Glutamatergic neuron (in vitro differentiated cells): Measurements from ENCODE around the gene CD151. TPM values are rescaled to one million over a fixed set of nuclear protein-coding genes. Genes with fewer than 3 reads are reported as not detected.

Experiments used
- DNase-seq: peaks from one replicate; pipeline ENCODE4 v3.0.0; 2022
- H3K27ac Mint-ChIP-seq: one replicate; pipeline ENCODE4 v1.8.0; 2020; ENCODE audit warnings: mild to moderate bottlenecking, mixed read lengths, inconsistent platforms; ENCODE audit not compliant: unreplicated experiment
- H3K27me3 Mint-ChIP-seq: one replicate; pipeline ENCODE4 v1.8.0; 2020; ENCODE audit warnings: mild to moderate bottlenecking, moderate library complexity, mixed read lengths, inconsistent platforms; ENCODE audit not compliant: unreplicated experiment
- H3K36me3 Mint-ChIP-seq: one replicate; pipeline ENCODE4 v1.8.0; 2020; ENCODE audit warnings: mild to moderate bottlenecking, mixed read lengths, inconsistent platforms; ENCODE audit not compliant: unreplicated experiment
- H3K4me1 Mint-ChIP-seq: one replicate; pipeline ENCODE4 v1.8.0; 2020; ENCODE audit warnings: mild to moderate bottlenecking, low read depth, mixed read lengths, inconsistent platforms; ENCODE audit not compliant: unreplicated experiment
- H3K4me3 Mint-ChIP-seq: one replicate; pipeline ENCODE4 v1.8.0; 2020; ENCODE audit warnings: mild to moderate bottlenecking, mixed read lengths, inconsistent platforms; ENCODE audit not compliant: unreplicated experiment
- H3K9me3 Mint-ChIP-seq: one replicate; pipeline ENCODE4 v1.8.0; 2020; ENCODE audit warnings: mild to moderate bottlenecking, moderate library complexity, mixed read lengths, inconsistent platforms; ENCODE audit not compliant: unreplicated experiment
- total RNA-seq: library from RNA; stranded (reverse); fragmentation: NEBNext Ultra II Directional; extraction: Animal tissue kit (Norgen Biotek cat#: 25700); gene quantifications from one replicate; pipeline ENCODE4 v1.2.1, GENCODE V29; 2021; ENCODE audit not compliant: unreplicated experiment
- TF ChIP-seq, protein P1 (sequence below): fragments of 200-600 bp; sonication (generic); IDR thresholded peaks from one replicate; pipeline ENCODE4 v1.5.0; 2021; ENCODE audit not compliant: partially characterized antibody, unreplicated experiment

CD151 gene
- total RNA-seq, 1 donor from 2014 or later: 346 TPM

DNA sequence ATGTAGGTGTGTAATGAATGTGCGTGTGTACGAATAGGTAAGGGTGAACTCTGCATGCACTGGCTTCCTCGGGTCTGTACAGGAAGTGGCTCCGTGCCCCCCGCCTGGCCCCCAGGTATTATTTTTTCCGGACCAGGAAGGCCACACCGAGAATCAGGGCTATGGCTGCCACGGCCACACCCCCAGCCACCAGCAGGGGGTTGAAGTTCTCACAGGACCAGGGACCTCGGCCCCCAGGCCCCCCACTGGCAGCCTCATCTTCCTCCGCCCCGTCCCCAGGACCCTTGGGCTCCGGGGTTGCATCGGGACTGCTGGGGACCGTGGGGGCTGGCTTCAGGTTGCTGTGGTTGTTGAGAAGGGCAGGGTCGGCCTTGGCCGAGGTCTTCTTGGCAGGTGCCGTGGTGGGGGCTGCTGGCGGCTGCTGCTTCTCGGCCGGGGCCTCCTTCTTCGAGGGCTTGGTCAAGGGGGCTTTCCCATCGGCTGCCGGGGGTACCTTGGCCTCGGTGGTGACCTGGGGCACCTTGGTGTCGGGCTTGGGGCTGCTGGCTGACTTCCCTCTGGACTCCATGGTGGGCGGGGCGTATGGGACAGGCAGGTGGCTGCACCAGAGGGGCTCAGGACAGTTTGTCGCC is 44.6 kb upstream of the CD151 start:
- TF ChIP-seq, protein P1, sequence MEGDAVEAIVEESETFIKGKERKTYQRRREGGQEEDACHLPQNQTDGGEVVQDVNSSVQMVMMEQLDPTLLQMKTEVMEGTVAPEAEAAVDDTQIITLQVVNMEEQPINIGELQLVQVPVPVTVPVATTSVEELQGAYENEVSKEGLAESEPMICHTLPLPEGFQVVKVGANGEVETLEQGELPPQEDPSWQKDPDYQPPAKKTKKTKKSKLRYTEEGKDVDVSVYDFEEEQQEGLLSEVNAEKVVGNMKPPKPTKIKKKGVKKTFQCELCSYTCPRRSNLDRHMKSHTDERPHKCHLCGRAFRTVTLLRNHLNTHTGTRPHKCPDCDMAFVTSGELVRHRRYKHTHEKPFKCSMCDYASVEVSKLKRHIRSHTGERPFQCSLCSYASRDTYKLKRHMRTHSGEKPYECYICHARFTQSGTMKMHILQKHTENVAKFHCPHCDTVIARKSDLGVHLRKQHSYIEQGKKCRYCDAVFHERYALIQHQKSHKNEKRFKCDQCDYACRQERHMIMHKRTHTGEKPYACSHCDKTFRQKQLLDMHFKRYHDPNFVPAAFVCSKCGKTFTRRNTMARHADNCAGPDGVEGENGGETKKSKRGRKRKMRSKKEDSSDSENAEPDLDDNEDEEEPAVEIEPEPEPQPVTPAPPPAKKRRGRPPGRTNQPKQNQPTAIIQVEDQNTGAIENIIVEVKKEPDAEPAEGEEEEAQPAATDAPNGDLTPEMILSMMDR: peak; percentile 27
- peak; percentile 25 for DNase-seq
- Mint-ChIP-seq H3K9me3 (peaks cover 9% of the 10 kb centered on the region), H3K4me1 (peaks cover 18% of the 10 kb centered on the region), H3K36me3 (no peaks in the 10 kb centered on the region), H3K27me3 (no peaks in the 10 kb centered on the region), H3K27ac (no peak overlapping the region), H3K4me3 (peak overlapping the region; percentile 11)

DNA sequence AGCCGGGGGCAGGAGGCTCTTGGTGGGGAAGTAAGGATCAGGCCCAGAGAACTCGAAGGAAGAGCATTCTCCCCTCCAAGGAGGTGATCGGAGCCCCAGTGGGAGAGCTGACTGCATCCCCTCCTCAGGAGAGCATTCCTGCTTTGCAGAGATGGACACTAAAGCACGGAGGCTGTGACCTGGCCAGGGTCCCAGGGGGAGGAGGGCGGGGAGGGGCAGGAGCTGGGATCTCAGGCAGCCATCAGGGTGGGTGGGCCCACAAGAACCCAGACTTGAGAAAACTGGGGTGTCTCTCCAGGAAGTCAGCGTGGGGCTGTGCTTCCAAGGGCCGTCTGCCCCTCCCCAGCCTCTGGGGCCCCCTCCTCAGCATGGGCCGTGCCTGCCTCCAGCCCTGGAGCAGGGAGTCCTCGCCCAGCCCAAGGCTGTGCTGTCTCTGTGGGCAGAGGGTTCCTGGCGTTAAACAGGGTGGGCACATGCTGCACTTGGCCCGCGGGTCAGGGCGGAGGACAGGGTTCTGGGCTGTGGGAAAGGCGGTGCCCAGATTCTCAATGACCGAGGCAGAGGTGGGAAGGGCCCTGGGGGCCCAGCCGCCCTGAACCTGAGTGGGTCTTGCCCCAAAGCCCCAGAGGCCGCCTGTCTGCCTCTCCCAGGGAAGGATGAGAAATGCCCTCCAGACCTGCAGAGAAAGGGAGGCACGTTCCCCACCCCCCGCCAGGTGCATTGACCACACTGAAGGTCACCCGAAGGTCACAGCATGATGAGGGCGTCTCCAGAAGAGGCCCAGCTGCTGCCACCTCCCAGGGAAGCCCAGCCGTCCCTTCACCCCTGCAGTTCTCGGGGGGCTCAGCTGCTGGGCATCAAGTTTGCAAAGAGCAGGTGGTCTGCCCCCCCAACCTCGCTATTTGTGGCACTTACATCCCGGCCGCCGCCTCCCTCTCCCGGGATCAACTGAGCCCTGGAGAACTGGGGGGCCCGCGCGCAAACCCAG is 43.5 kb upstream of the CD151 start:
- no peak for DNase-seq
- peaks cover 9% of the 10 kb centered on the region for H3K9me3 Mint-ChIP-seq
- TF ChIP-seq, protein P1: no peak
- H3K27ac Mint-ChIP-seq: peak overlapping the region; percentile 62
- no peaks in the 10 kb centered on the region for H3K36me3 Mint-ChIP-seq
- H3K4me3 Mint-ChIP-seq: peak overlapping the region; percentile 81
- H3K27me3 Mint-ChIP-seq: peaks cover 3% of the 10 kb centered on the region
- peaks cover 17% of the 10 kb centered on the region for H3K4me1 Mint-ChIP-seq

DNA sequence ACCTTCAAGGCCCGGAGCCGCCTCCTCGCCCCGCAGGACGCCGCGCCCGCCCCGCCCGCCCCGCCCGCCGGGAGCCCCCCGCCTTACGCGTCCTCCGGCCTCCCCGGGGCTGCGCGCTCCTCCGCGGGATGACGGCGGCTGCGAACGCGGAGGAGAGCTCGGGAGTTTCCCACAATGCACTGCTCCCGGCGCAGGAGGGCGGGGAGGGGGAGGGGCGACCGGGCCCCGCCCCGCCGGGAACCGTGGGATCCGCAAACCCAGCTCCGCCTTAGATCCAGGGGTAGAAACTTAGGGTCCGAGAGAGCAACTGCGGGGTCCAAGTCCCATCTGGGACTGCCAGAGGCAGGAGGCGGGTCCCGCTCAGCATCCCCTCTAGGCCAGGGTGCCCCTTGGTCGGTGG is 42.8 kb upstream of the CD151 start, which contains the start of gene CEND1:
Gene CEND1, minus strand, starts transcription at position 148 of the 400 bp plus-strand sequence. CDS start 1,514 bp downstream, outside the sequence.
- H3K4me1 Mint-ChIP-seq: peaks cover 17% of the 10 kb centered on the region
- H3K9me3 Mint-ChIP-seq: peaks cover 9% of the 10 kb centered on the region
- H3K36me3 Mint-ChIP-seq: no peaks in the 10 kb centered on the region
- DNase-seq: peak; percentile 86
- peak within 1 kb of the TSS; percentile 62 for H3K27ac Mint-ChIP-seq
- peak within 1 kb of the TSS; percentile 81 for H3K4me3 Mint-ChIP-seq
- TF ChIP-seq, protein P1: no peak
- peaks cover 3% of the 10 kb centered on the region for H3K27me3 Mint-ChIP-seq

DNA sequence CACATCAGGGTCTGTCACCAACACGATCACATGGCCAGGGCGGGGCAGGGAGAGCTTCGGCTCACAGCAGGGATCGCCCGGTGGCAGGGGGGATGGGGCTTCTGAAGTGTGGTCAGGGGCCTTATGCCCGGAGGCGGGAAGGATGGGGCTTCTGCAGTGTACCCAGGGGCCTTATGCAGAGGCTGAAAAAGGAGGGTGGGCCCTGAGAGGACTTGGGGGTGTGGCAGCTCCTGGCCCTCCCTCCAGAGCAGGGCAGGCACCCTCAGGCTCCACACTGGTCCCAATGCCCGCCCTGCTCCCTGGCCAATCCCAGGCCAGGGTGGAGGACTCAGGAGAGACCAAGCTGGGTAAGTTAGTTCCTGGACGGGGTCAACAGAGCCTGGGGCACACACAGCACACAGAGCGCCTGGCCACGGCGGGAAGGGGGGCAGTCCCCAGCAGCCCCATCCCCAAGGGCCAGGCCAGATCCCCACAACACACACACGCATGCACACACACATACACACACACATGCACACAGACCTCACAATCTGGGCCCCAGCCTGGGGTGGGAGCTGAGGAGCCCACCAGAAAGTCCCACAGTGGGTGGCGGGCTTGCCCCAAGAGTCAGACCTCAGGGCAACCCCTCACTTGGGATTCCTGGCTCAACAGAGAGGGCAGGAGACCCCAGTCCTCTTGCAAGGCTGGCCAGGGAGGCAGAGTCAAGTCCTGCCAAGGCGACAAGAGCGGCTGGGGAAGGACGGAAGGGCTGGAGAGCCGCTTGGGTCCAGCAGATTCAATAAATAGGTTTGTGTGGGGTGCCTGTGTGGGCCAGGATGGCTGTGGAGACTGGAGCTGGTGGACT is 41.8 kb upstream of the CD151 start:
- Mint-ChIP-seq H3K9me3 (peaks cover 6% of the 10 kb centered on the region), H3K4me1 (peaks cover 14% of the 10 kb centered on the region), H3K27me3 (peaks cover 3% of the 10 kb centered on the region), H3K4me3 (peak overlapping the region; percentile 65), H3K36me3 (no peaks in the 10 kb centered on the region), H3K27ac (peak overlapping the region; percentile 64)
- DNase-seq: peak; percentile 65
- TF ChIP-seq, protein P1: no peak
